ENCODE measurements around the gene RIMBP2.

RIMBP2 gene

GRCh38 chr12:130729344-130729743 is 13.2 kb upstream of the RIMBP2 start:
- DNase-seq, result no peak

DNA sequence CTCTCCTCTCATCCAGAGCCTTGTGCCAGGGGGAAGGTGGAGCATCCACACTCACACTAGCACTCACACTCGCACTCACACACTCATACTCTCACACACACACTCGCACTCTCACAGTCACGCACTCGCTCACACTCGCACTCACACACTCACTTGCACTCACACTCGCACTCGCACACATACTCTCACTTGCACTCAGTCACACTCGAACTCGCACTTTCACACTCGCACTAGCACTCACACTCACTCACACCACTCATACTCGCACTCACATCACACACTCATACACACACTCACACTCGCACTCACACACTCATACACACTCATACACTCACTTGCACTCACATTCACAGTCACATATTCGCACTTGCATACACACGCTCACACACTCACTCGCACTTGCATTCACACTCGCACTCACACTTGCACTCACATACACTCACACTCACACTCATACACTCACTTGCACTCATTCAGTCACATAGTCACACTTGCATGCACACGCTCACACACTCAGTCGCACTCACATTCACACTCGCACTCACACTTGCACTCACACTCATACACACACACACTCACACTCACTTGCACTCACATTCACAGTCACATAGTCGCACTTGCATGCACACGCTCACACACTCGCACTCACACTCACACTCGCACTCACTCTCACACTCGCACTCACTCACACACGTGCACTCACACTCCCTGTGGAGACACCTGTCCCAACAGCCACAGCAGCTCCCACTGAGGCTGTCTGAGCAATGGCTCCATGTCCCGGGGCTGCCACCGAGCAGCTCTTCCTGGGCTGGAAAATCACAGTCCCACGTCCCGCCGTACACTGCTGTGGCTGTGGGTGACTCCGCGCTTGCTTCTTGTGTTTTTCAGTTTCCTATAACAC is 12.3 kb upstream of the RIMBP2 start:
- no peak for DNase-seq

DNA sequence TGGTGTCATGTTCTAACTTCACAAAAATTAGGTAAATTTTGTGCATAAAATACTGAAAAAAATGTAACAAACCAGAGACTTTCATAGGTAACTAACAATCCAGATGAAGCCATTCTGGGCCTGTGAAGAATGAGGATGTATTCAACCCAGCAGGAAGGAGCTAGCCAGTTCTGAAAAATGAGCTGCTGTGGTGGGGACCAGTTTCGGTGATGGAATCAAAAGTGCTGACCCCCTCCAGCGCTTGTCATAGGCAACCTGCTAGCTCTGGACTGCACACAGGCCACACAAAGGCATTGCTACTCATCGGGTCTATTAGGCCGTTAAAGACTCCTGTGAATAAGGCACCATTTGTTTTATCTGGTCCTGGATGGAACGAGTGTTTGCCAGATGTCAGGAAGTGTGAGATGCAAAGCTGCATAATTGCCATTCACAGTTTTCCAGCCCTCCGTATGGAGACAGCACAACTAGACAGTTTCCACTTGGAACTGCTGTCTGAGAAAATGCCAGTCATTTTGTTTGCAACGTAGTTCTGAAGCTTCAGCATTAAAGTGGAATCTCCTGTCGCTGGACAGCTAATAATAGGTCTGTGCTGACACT is 3.3 kb upstream of the RIMBP2 start:
- DNase-seq, result no peak

DNA sequence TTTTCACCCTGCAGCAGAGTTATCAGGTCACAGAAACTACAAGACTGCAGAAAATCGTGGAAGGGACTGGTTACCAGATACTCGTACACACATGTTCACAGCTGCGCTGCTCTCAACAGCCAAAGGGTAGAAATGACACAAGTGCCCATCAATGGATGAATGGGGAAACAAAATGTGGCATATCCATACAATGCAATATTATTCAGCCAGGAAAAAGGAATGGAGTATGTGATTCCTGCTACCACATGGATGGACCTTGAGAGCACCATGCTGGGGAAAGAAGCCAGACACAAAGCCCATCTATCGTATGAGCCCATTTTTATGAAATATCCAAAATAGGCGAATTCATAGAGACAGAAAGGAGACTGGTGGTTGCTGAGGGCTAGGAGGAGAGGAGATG is 1.7 kb upstream of the RIMBP2 start:
- DNase-seq, result no peak

DNA sequence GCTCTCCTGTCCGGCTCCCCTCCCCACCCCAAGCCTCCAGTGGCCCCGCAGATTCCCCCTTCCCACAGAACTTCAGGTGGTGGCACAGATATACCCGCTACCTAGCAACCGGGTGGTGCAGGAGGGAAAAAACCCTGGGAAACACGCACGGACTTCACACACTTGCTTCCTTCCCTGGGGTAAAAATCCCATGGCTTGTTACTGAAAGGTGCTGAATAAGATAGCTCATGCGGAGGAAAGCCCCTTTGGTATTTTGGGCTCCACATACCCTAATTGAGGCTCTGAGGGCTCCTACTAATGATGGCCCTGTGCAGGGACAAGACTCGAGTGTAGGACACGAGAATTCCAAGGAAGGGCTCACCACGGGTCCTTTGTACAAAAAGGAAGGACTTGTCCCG is 869 bp upstream of the RIMBP2 start:
- DNase-seq, result no peak

DNA sequence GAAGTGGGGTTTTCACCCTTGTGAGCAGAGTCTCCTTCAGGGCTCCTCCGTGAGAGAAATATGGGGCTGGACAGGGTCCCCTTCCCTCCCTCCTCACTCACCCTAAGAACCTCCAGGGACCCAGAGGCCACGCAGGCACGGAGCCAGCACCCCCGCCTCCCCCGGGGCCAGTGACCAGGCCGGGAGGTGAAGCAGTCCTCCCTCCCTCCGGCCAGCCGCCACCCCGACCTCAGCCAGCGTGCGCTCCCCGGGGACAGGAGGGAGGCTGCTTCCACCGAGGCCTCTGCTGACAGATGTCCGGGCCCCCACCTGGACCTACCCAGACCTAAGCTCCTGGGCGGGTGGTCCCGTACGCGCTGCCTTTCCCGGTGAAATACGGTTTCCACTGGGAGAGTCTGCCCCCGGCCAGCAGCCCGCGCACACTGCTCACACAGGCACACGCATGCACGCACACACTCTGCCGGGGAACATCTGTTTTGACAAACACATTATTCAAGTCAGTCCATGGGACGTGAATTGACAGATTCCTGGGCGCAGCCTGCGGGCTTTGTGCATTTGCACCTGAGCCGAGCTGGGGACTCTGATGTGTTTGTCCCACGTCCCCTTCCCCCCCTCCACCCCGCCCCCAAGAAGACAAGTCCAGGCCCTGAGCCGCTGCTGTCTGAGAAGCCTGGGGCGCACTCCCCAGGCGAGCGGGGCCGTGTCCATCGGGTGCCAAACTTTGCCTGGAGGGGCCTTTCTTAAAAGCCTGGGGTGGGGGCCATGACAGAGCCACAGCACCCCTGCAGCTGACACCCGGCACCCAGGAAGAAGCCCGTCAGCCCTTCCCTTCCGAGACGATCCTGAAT is 725 bp downstream of the RIMBP2 start:
- no peak for DNase-seq

GRCh38 chr12:130714591-130715149 is 1.4 kb downstream of the RIMBP2 start:
- no peak for DNase-seq

DNA sequence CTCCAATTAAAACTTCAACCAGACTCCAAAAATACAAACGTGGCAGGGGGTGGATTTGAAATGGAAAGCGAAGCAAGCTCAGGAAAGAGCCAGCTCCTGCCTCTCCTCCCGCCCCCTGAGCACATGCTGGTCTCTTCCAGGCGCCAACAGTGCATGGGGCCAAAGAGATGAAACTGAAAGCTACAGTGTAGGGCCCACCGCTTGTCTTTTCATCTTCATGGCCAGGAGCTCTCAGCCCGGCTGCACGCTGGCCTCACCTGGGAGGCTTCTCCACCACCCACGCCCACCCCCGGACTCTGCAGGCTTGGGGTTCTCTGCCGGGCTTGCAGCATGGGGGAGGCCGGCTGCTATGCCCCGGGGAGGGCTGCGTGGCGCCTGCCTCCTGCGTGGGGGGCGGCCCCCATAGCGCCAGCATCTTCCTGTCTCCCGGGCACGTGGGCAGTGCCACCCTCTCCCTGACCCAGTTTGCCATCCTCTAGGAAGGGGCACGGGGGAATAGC is 2.0 kb downstream of the RIMBP2 start:
- no peak for DNase-seq

GRCh38 chr12:130713581-130713991 is 2.5 kb downstream of the RIMBP2 start:
- no peak for DNase-seq

- DNase-seq, result no peak
Measured at GRCh38 chr12:130712346-130713065, 3.6 kb downstream of the RIMBP2 start.

DNA sequence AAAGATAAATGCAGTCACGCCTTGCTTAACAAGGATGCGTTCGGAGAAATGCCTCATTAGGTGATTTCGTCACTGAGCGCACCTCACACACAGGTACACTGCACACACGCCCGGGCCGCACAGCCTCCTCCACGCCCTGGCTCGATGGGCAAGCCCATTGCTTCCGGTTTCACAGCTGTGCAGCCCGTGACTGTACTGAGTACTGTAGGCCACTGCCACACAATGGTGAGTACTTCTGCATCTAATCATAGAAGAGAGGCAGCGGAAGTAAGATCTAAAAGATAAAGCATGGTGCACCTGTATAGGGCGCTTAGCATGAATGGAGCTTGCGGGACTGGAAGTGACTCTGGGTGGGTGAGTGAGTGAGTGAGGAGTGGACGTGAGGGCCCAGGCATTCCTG is 4.3 kb downstream of the RIMBP2 start:
- no peak for DNase-seq

DNA sequence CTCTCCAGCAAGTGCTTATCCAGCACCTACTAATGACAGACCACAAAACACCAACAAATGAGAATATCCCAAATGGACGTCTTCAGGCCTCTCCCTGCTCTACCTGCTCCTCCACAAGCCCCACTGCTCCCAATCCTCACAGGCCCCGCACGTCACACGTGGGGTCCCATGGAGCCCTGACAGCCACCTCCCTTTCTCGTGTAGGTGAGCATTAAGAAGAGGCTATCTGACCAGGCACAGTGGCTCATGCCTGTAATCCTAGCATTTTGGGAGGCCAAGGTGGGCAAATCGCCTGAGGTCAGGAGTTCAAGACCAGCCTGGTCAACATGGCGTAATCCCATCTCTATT is 5.4 kb downstream of the RIMBP2 start:
- no peak for DNase-seq

DNA sequence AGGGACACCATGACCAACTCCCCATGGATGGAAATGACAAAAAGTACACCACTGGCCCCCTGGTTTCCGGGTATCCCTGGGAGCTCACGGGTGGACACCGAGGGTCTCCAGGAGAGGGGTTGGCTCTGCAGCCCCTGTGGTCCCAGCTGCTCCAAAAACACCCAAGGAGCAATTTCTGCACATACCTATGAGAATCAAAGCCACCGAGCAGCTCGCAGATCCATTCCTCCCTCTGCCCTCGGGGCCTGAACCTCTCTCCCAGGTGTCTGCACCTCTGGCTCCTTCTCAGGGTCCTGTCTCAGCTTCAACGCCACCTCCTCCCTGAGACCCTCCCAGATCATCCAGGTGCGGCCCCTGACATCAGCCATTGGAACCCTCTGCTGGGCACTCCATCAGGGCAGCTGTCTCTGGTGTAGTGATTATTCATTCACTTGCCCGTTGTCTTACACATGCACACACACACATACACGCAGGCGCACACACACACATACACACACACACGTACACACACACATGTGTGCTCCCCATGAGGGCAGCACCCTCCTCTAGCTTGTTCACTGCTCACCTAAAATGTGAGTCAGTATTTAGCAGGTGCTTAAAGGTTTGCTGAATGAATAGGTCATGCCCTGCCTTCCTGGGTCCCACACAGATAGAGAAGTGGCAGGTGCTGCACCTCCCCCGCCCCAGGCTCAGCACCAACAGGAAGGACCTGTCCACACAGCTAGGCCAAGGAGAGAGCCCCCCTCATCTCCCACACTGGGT is 5.9 kb downstream of the RIMBP2 start:
- no peak for DNase-seq

GRCh38 chr12:130709151-130709970 is 6.7 kb downstream of the RIMBP2 start:
- no peak for DNase-seq

DNA sequence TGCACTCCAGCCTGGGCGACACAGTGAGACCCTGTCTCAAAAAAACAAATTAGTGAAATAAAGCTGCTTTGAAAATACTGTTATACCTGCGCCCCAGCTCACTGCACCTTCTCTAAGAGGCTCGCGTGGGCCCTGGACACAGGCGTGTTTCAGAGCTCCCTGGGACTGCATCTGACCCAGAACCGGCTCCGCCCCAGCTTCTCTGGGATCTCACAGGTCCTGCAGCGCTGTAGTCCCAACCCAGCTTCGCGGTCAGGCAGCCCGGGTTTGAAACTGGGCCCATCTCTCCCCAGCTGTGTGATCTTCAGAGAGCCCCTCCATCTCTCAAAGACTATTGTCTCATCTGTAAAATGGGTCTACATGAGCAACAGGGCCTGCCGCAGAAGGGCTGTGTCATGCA is 7.5 kb downstream of the RIMBP2 start:
- DNase-seq, result no peak

GRCh38 chr12:130707571-130707891 is 8.6 kb downstream of the RIMBP2 start:
- no peak for DNase-seq

DNA sequence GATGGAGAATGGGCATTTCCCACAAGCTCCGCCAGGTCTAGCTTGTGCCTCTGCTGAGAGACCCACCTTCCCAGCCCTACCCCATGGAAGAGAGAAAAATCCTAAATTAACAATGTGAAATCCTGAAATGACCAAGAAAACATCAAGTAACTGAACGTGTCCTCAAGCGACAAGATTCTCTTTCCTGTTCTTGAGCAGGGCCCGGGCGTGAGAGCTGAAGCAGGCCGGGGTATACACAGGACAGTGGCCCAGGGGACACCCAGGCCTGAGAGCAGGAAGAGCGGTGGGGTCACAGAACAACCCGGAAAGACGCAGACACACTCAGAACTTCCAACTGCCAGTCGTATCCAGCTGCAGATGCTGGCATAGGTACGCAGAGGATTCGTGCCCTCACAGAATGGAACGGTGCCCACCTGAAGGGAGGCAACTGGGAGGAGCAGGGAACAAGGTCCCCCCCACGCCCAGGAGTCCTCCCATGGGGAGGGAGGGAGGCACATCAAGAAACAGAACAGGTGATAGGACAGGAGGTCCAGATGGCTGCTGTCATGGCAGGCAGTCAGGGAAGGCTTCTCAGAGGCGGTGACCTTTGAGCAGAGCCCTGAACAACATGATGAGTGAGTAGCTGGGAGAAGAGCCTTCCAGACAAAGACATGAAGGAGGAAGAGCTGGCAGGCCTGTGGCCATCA is 9.1 kb downstream of the RIMBP2 start:
- DNase-seq, result no peak

DNA sequence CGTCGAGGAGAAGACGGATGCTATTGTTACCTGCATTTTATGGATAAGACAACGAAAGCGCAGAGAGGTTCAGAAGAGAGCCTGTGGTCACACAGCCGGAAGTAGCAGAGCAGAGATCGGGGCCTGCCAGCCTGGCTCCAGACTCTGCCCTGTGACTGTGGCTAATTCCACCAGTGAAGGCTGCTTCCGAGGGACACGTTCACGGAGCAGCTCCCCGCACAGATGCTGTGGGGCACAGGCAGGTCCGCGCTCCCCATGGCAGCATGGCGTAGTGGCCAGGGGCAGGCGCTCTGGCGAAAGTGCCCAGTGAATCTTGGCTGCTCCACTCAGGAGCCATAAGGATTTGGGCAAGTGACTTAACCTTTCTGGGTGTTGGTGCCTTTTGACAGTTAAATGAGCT is 9.8 kb downstream of the RIMBP2 start:
- DNase-seq, result no peak

- no peak for DNase-seq
Measured at GRCh38 chr12:130705178-130705822, 10.8 kb downstream of the RIMBP2 start.

- DNase-seq, result no peak
Measured at GRCh38 chr12:130704606-130705005, 11.5 kb downstream of the RIMBP2 start.

All from activated naive CD4-positive, alpha-beta T cell treated with Interleukin-2 at 50 U/mL for 16 hours (primary cell).